ENCODE measurements around the gene PRICKLE1. TPM values are rescaled to one million over a fixed set of nuclear protein-coding genes. Genes with fewer than 3 reads are reported as not detected.

PRICKLE1 gene
- total RNA-seq, 3 donors from 2014 or later, result 0.93 to 7.1 (median 4.4) TPM

GRCh38 chr12:42511656-42512055, 77.9 kb downstream of the PRICKLE1 start:
- no peak for TF ChIP-seq CTCF (IDR thresholded peaks at IDR 0.05)
- no peak for DNase-seq
- H3K4me1 ChIP-seq (ENCODE audit: low read depth), result no peaks in the 10 kb centered on the region
- no peaks in the 10 kb centered on the region for H3K9me3 ChIP-seq
- ATAC-seq, result no peak
- no peaks in the 10 kb centered on the region for H3K36me3 ChIP-seq (ENCODE audit: low read depth)
- no peak overlapping the region for H3K4me3 ChIP-seq
- intact Hi-C loops (cut with DNase I, micrococcal nuclease), result no loop called here

GRCh38 chr12:42510823-42511222, 78.7 kb downstream of the PRICKLE1 start:
- no peak for TF ChIP-seq CTCF (IDR thresholded peaks at IDR 0.05)
- ATAC-seq (peak; percentile 35), DNase-seq (peak in 1 of 3 donors; percentile 8)
- Histone ChIP-seq H3K36me3 (ENCODE audit: low read depth) (no peaks in the 10 kb centered on the region), H3K4me3 (no peak overlapping the region), H3K9me3 (no peaks in the 10 kb centered on the region), H3K4me1 (ENCODE audit: low read depth) (no peaks in the 10 kb centered on the region)
- intact Hi-C loops (cut with DNase I, micrococcal nuclease), result no loop called here

GRCh38 chr12:42508913-42509460, 80.6 kb downstream of the PRICKLE1 start:
- H3K36me3 ChIP-seq (ENCODE audit: low read depth), result no peaks in the 10 kb centered on the region
- TF ChIP-seq CTCF (IDR thresholded peaks at IDR 0.05), result no peak
- H3K9me3 ChIP-seq, result no peaks in the 10 kb centered on the region
- no peaks in the 10 kb centered on the region for H3K4me1 ChIP-seq (ENCODE audit: low read depth)
- ATAC-seq (no peak), DNase-seq (no peak)
- intact Hi-C loops (cut with DNase I, micrococcal nuclease), result no loop called here
- no peak overlapping the region for H3K4me3 ChIP-seq

- Histone ChIP-seq H3K9me3 (no peaks in the 10 kb centered on the region), H3K36me3 (ENCODE audit: low read depth) (no peaks in the 10 kb centered on the region), H3K4me1 (ENCODE audit: low read depth) (no peaks in the 10 kb centered on the region), H3K4me3 (no peak overlapping the region)
- intact Hi-C loops (cut with DNase I, micrococcal nuclease), result no loop called here
- DNase-seq, result no peak
- TF ChIP-seq CTCF (IDR thresholded peaks at IDR 0.05), result no peak
- no peak for ATAC-seq
Observed at GRCh38 chr12:42507565-42507964, 82.0 kb downstream of the PRICKLE1 start.

GRCh38 chr12:42507081-42507480, 82.5 kb downstream of the PRICKLE1 start:
- TF ChIP-seq CTCF (IDR thresholded peaks at IDR 0.05), result no peak
- no peak for DNase-seq
- intact Hi-C loops (cut with DNase I, micrococcal nuclease), result no loop called here
- Histone ChIP-seq H3K9me3 (no peaks in the 10 kb centered on the region), H3K4me1 (ENCODE audit: low read depth) (no peaks in the 10 kb centered on the region), H3K4me3 (no peak overlapping the region), H3K36me3 (ENCODE audit: low read depth) (no peaks in the 10 kb centered on the region)
- no peak for ATAC-seq

DNA sequence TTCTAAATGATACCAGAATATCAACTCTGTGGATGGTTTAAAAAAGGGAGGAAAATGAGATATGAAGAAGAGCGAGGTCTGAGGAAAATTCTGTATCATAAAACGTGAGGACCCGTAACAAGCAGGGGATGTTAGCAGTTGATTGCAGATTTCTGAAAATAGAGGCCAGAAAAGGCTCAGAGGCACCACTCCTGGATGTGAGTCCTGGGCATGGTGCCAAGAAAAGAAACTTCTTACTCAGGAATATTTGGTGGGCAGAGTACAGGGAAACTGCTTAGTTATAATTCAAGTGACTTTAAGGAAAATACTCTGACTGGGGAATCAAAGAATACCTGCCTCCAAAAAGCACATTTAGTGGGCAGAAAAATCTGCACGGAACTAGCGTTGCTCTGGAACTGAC, 85.5 kb downstream of the PRICKLE1 start:
- peak in 1 of 3 donors; percentile 4 for DNase-seq
- intact Hi-C loops (cut with DNase I, micrococcal nuclease), result no loop called here
- no peak for TF ChIP-seq CTCF (IDR thresholded peaks at IDR 0.05)

More for the DNA sequence above, 85.5 kb downstream of the PRICKLE1 start:
- ATAC-seq, result no peak
- Histone ChIP-seq H3K4me3 (no peak overlapping the region), H3K4me1 (ENCODE audit: low read depth) (no peaks in the 10 kb centered on the region), H3K36me3 (ENCODE audit: low read depth) (no peaks in the 10 kb centered on the region), H3K9me3 (no peaks in the 10 kb centered on the region)

All from mucosa of descending colon (tissue), 3 donors.